Smooth muscle cell (in vitro differentiated cells): Measurements from ENCODE around the gene DSE. TPM values are rescaled to one million over a fixed set of nuclear protein-coding genes. Genes with fewer than 3 reads are reported as not detected.

Experiments
- DNase-seq: peaks from one replicate; lab custom pipeline; 2025; ENCODE audit not compliant: unreplicated experiment; lab: John Stamatoyannopoulos, UW
- H2AFZ ChIP-seq: fragments of 200-600 bp; sonication (generic); 2 replicates; pipeline ENCODE4 v1.6.0; 2016; ENCODE audit warnings: antibody characterized with exemption, low read depth, mild to moderate bottlenecking
- H3F3A ChIP-seq: fragments of 200-600 bp; sonication (generic); 2 replicates; pipeline ENCODE4 v1.6.0; 2017; ENCODE audit warnings: antibody characterized with exemption, low read depth
- H3K27ac ChIP-seq: fragments of 200-600 bp; sonication (generic); 2 replicates; pipeline ENCODE4 v1.5.1; 2016; ENCODE audit warnings: low read depth, mild to moderate bottlenecking
- H3K27me3 ChIP-seq: fragments of 200-600 bp; sonication (generic); 2 replicates; pipeline ENCODE4 v1.6.1; 2016; ENCODE audit warnings: low read depth, mild to moderate bottlenecking
- H3K36me3 ChIP-seq: fragments of 200-600 bp; sonication (generic); 2 replicates; pipeline ENCODE4 v1.5.1; 2016; ENCODE audit warnings: low read depth
- H3K4me1 ChIP-seq: fragments of 200-600 bp; sonication (generic); 2 replicates; pipeline ENCODE4 v1.5.1; 2016; ENCODE audit warnings: low read depth
- H3K4me2 ChIP-seq: fragments of 200-600 bp; sonication (generic); 2 replicates; pipeline ENCODE4 v1.6.0; 2016; ENCODE audit warnings: mild to moderate bottlenecking
- H3K4me3 ChIP-seq: fragments of 200-600 bp; sonication (generic); 2 replicates; pipeline ENCODE4 v1.5.1; 2016; ENCODE audit warnings: mild to moderate bottlenecking
- H3K79me2 ChIP-seq: fragments of 200-600 bp; sonication (generic); 2 replicates; pipeline ENCODE4 v1.6.0; 2016; ENCODE audit warnings: low read depth, mild to moderate bottlenecking
- H3K9ac ChIP-seq: fragments of 200-600 bp; sonication (generic); 2 replicates; pipeline ENCODE4 v1.6.0; 2016; ENCODE audit warnings: low read depth
- H3K9me3 ChIP-seq: fragments of 200-600 bp; sonication (generic); replicated peaks from 2 replicates; pipeline ENCODE4 v1.5.1; 2016; ENCODE audit warnings: low read depth
- H4K20me1 ChIP-seq: fragments of 200-600 bp; sonication (generic); 2 replicates; pipeline ENCODE4 v1.6.0; 2016; ENCODE audit warnings: low read depth
- CTCF ChIP-seq: fragments of 200-600 bp; sonication (generic); IDR thresholded peaks from 2 replicates; pipeline ENCODE4 v1.5.1; 2017; ENCODE audit warnings: borderline replicate concordance, mild to moderate bottlenecking, antibody characterized with exemption; ENCODE audit not compliant: insufficient read depth, poor library complexity, severe bottlenecking
- WGBS: methylation state at CpG from one replicate; pipeline ENCODE4 v1.1.7; 2016; ENCODE audit warnings: low lambda C conversion rate; 5-methylcytosine and 5-hydroxymethylcytosine counted together
- polyA plus RNA-seq: library from polyadenylated mRNA; unstranded; fragments of >200 nt; fragmentation: Nextera tagmentation; extraction: Ambion mirVana; gene quantifications from 2 replicates; pipeline ENCODE4 v1.2.1, GENCODE V29; 2016
- total RNA-seq: library from RNA; depleted of rRNA; stranded (reverse); fragments of >200 nt; gene quantifications from 2 replicates; pipeline ENCODE4 v1.2.3, GENCODE V29; 2014

DSE gene
- total and polyA plus RNA-seq, 2 experiments from 2014 or later, result 38.6 to 76.2 TPM

DNA sequence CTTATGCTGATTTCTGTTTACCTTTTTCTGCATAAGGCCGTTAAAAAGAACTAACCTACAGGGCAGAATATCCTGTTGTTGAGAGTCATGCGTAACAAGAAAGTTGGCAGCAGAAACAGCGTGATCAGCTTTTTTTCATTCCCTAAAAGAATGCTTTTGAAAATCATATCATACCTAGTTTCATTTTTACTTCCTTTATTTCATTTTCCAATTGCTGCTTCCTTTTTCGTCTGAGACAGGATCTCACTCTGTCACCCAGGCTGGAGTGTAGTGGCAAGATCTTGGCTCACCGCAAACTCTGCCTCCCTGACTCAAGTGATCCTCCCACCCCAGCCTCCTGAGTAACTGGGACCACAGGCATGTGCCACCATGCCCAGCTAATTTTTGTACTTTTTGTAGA lies 94.5 kb downstream of the DSE start:
- no peak for TF ChIP-seq CTCF
- no peak overlapping the region for H3K27ac ChIP-seq
- H2AFZ ChIP-seq, result no peak overlapping the region
- DNase-seq, result no peak
- peaks cover 31% of the 10 kb centered on the region for H3K27me3 ChIP-seq
- no peak overlapping the region for H3K4me3 ChIP-seq
- peaks cover 3% of the 10 kb centered on the region for H3K4me1 ChIP-seq
- H3K4me2 ChIP-seq, result no peak overlapping the region
- no peaks in the 10 kb centered on the region for H3F3A ChIP-seq
- no peaks in the 10 kb centered on the region for H3K9me3 ChIP-seq
- no peak overlapping the region for H3K9ac ChIP-seq
- H3K79me2 ChIP-seq, result no peaks in the 10 kb centered on the region
- no peaks in the 10 kb centered on the region for H3K36me3 ChIP-seq
- no peaks in the 10 kb centered on the region for H4K20me1 ChIP-seq
- WGBS, result 88% methylated on average over 5 of the region's 5 CpGs

DNA sequence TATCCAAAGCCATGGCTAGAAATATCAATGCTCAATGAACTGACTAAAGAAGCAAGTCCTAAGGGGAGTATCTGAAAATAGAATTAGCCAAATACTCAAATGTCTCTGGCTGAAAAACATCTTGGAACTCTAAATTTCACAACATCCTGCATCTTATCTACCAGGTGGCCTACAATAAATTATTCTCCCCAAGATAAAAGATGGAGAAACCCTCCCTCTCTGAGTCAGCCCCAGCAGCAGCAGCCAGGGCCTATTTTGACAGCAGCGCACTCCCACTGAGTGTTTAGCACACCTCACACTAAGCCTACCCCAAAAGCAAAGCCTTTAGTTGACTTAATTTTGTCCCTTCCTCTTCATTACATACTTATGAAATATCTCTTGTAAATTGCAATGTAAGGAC lies 96.3 kb downstream of the DSE start:
- TF ChIP-seq CTCF, result no peak
- 100% methylated on average over 1 of the region's 1 CpG for WGBS
- Histone ChIP-seq H3K27me3 (peaks cover 23% of the 10 kb centered on the region), H3K27ac (no peak overlapping the region), H2AFZ (no peak overlapping the region), H3K79me2 (no peaks in the 10 kb centered on the region), H3K9me3 (no peaks in the 10 kb centered on the region), H3K4me1 (no peaks in the 10 kb centered on the region), H3K4me3 (no peak overlapping the region), H4K20me1 (no peaks in the 10 kb centered on the region), H3F3A (no peaks in the 10 kb centered on the region), H3K9ac (no peak overlapping the region), H3K4me2 (no peak overlapping the region), H3K36me3 (no peaks in the 10 kb centered on the region)
- DNase-seq, result no peak

DNA sequence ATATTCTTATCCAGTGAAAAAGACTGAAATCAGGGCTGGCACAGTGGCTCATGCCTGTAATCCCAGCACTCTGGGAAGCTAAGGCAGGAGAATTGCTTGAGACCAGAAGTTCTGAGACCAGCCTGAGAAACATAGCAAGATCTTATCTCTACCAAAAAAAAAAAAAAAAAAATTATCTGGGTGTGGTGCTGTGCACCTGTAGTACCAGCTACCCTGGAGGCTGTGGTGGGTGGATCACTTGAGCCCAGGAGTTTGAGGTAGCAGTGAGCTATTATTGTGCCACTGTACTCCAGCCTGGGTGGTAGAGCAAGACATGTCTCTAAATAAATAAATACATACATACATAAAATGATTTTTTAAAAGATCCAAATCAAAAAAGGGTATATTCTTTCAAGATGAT lies 96.8 kb downstream of the DSE start:
- Histone ChIP-seq H3K4me2 (no peak overlapping the region), H3F3A (no peaks in the 10 kb centered on the region), H3K27me3 (peaks cover 21% of the 10 kb centered on the region), H3K4me3 (no peak overlapping the region), H3K9ac (no peak overlapping the region), H3K36me3 (no peaks in the 10 kb centered on the region), H3K4me1 (no peaks in the 10 kb centered on the region), H2AFZ (no peak overlapping the region), H3K27ac (no peak overlapping the region), H3K79me2 (no peaks in the 10 kb centered on the region), H4K20me1 (no peaks in the 10 kb centered on the region), H3K9me3 (no peaks in the 10 kb centered on the region)
- no peak for TF ChIP-seq CTCF
- no peak for DNase-seq

DNA sequence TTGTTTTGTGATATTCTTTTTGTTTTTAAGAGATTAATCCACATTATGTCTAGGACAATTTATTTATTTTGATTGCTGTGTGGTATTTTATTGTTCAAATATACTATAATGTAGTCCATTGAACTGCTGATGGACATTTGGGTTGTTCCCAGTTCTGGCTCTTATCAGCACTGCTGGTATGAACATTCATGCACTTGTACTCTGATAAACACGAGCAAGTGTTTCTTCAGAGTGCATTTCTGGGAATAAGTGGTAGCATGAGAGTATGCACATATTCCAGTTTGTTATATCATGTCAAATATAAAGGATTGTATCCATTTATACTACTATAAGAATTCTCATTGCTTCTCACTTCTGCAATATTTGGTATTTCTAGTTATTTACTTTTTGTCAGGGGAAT lies 97.5 kb downstream of the DSE start:
- no peak overlapping the region for H3K4me3 ChIP-seq
- no peak overlapping the region for H3K4me2 ChIP-seq
- H3K4me1 ChIP-seq, result no peaks in the 10 kb centered on the region
- no peak overlapping the region for H3K27ac ChIP-seq
- 87% methylated on average over 1 of the region's 1 CpG for WGBS
- H4K20me1 ChIP-seq, result no peaks in the 10 kb centered on the region
- H3K79me2 ChIP-seq, result no peaks in the 10 kb centered on the region
- no peaks in the 10 kb centered on the region for H3K9me3 ChIP-seq
- H3K9ac ChIP-seq, result no peak overlapping the region
- H2AFZ ChIP-seq, result no peak overlapping the region
- no peak for DNase-seq
- no peak for TF ChIP-seq CTCF
- H3K36me3 ChIP-seq, result no peaks in the 10 kb centered on the region
- no peaks in the 10 kb centered on the region for H3F3A ChIP-seq
- peaks cover 13% of the 10 kb centered on the region for H3K27me3 ChIP-seq
